Measurements from ENCODE around the gene RIMS3. TPM values are rescaled to one million over a fixed set of nuclear protein-coding genes. Genes with fewer than 3 reads are reported as not detected.

The RIMS3 gene
- total RNA-seq, 1 donor from 2014 or later, result 4.3 TPM

- H3K27me3 Mint-ChIP-seq (ENCODE audit: low read depth, unreplicated experiment), result peaks cover 29% of the 10 kb centered on the region
- H3K4me2 ChIP-seq (ENCODE audit: low read length), result peak overlapping the region; percentile 78
- no peak overlapping the region for H3K4me3 ChIP-seq (ENCODE audit: insufficient read depth, low read depth, low read length)
- peaks cover 9% of the 10 kb centered on the region for H3K4me1 Mint-ChIP-seq (ENCODE audit: low read depth, unreplicated experiment)
- H3K9me3 ChIP-seq (ENCODE audit: insufficient read depth, low read depth, low read length), result no peaks in the 10 kb centered on the region
- H4K20me1 ChIP-seq (ENCODE audit: insufficient read depth, low read length), result no peaks in the 10 kb centered on the region
- H3K27ac ChIP-seq (ENCODE audit: low read depth, low read length), result no peak overlapping the region
- no peak for TF ChIP-seq EZH2 (IDR thresholded peaks at IDR 0.05; ENCODE audit: insufficient read depth, low read length)
- TF ChIP-seq, protein P1, sequence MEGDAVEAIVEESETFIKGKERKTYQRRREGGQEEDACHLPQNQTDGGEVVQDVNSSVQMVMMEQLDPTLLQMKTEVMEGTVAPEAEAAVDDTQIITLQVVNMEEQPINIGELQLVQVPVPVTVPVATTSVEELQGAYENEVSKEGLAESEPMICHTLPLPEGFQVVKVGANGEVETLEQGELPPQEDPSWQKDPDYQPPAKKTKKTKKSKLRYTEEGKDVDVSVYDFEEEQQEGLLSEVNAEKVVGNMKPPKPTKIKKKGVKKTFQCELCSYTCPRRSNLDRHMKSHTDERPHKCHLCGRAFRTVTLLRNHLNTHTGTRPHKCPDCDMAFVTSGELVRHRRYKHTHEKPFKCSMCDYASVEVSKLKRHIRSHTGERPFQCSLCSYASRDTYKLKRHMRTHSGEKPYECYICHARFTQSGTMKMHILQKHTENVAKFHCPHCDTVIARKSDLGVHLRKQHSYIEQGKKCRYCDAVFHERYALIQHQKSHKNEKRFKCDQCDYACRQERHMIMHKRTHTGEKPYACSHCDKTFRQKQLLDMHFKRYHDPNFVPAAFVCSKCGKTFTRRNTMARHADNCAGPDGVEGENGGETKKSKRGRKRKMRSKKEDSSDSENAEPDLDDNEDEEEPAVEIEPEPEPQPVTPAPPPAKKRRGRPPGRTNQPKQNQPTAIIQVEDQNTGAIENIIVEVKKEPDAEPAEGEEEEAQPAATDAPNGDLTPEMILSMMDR (IDR thresholded peaks at IDR 0.05; ENCODE audit: insufficient read depth, low read depth, low read length), result no peak
- no peaks in the 10 kb centered on the region for H3K79me2 ChIP-seq (ENCODE audit: insufficient read depth, low read length)
- no peaks in the 10 kb centered on the region for H3K9me3 Mint-ChIP-seq (ENCODE audit: unreplicated experiment)
- H3K4me3 Mint-ChIP-seq (ENCODE audit: unreplicated experiment), result peak overlapping the region; percentile 81
- H3K9ac ChIP-seq (ENCODE audit: low read length), result no peak overlapping the region
- FAIRE-seq, result no peak
- H3K36me3 ChIP-seq (ENCODE audit: insufficient read depth, low read length), result no peaks in the 10 kb centered on the region
- H3K36me3 Mint-ChIP-seq (ENCODE audit: low read depth, unreplicated experiment), result no peaks in the 10 kb centered on the region
- H3K27ac Mint-ChIP-seq (ENCODE audit: unreplicated experiment), result no peak overlapping the region
- H3K4me1 ChIP-seq (ENCODE audit: insufficient read depth, low read length), result no peaks in the 10 kb centered on the region
- no peak overlapping the region for H2AFZ ChIP-seq (ENCODE audit: low read depth, low read length)
- peaks cover 12% of the 10 kb centered on the region for H3K27me3 ChIP-seq (ENCODE audit: insufficient read depth, low read length)
- DNase-seq (ENCODE audit: low read depth), result no peak
Measured at GRCh38 chr1:40664791-40665190, 691 bp downstream of the RIMS3 start.

DNA sequence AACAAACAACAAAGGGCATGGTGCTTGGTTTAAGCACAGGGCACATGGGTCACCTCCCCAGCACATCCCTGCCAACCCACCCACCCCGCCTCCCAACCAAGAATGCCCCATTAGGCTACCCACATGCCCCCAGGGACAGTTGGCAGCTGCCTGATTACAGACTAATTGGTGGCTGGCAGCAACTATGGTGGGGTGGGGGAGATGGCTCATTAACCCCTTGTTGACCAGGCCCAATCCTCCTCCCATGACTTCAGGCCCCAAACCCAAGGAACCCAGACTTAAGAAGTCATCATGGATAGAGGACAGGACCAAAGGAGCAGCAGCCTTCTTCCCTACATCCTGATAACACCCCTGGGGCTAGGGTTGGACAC is 1.3 kb downstream of the RIMS3 start:
- Mint-ChIP-seq H3K4me1 (ENCODE audit: low read depth, unreplicated experiment) (peaks cover 9% of the 10 kb centered on the region), H3K9me3 (ENCODE audit: unreplicated experiment) (no peaks in the 10 kb centered on the region), H3K27ac (ENCODE audit: unreplicated experiment) (peak overlapping the region; percentile 41), H3K4me3 (ENCODE audit: unreplicated experiment) (peak overlapping the region; percentile 81), H3K27me3 (ENCODE audit: low read depth, unreplicated experiment) (peaks cover 24% of the 10 kb centered on the region), H3K36me3 (ENCODE audit: low read depth, unreplicated experiment) (no peaks in the 10 kb centered on the region)
- FAIRE-seq (no peak), DNase-seq (ENCODE audit: low read depth) (no peak)
- no peak overlapping the region for H3K9ac ChIP-seq (ENCODE audit: low read length)
- H3K36me3 ChIP-seq (ENCODE audit: insufficient read depth, low read length), result no peaks in the 10 kb centered on the region
- peaks cover 17% of the 10 kb centered on the region for H3K27me3 ChIP-seq (ENCODE audit: insufficient read depth, low read length)
- no peak overlapping the region for H3K4me3 ChIP-seq (ENCODE audit: insufficient read depth, low read depth, low read length)
- H3K4me1 ChIP-seq (ENCODE audit: insufficient read depth, low read length), result no peaks in the 10 kb centered on the region
- TF ChIP-seq, protein P1 (IDR thresholded peaks at IDR 0.05; ENCODE audit: insufficient read depth, low read depth, low read length), result no peak
- no peak for TF ChIP-seq EZH2 (IDR thresholded peaks at IDR 0.05; ENCODE audit: insufficient read depth, low read length)
- H3K79me2 ChIP-seq (ENCODE audit: insufficient read depth, low read length), result no peaks in the 10 kb centered on the region
- no peak overlapping the region for H3K27ac ChIP-seq (ENCODE audit: low read depth, low read length)
- H3K4me2 ChIP-seq (ENCODE audit: low read length), result no peak overlapping the region
- no peaks in the 10 kb centered on the region for H4K20me1 ChIP-seq (ENCODE audit: insufficient read depth, low read length)
- no peaks in the 10 kb centered on the region for H3K9me3 ChIP-seq (ENCODE audit: insufficient read depth, low read depth, low read length)
- no peak overlapping the region for H2AFZ ChIP-seq (ENCODE audit: low read depth, low read length)

- no peak overlapping the region for H3K4me3 ChIP-seq (ENCODE audit: insufficient read depth, low read depth, low read length)
- no peak overlapping the region for H2AFZ ChIP-seq (ENCODE audit: low read depth, low read length)
- H3K36me3 ChIP-seq (ENCODE audit: insufficient read depth, low read length), result no peaks in the 10 kb centered on the region
- FAIRE-seq (no peak), DNase-seq (ENCODE audit: low read depth) (no peak)
- H3K4me2 ChIP-seq (ENCODE audit: low read length), result no peak overlapping the region
- TF ChIP-seq, protein P1 (IDR thresholded peaks at IDR 0.05; ENCODE audit: insufficient read depth, low read depth, low read length), result no peak
- TF ChIP-seq EZH2 (IDR thresholded peaks at IDR 0.05; ENCODE audit: insufficient read depth, low read length), result no peak
- H3K9ac ChIP-seq (ENCODE audit: low read length), result no peak overlapping the region
- no peaks in the 10 kb centered on the region for H3K79me2 ChIP-seq (ENCODE audit: insufficient read depth, low read length)
- Mint-ChIP-seq H3K9me3 (ENCODE audit: unreplicated experiment) (no peaks in the 10 kb centered on the region), H3K4me3 (ENCODE audit: unreplicated experiment) (no peak overlapping the region), H3K27me3 (ENCODE audit: low read depth, unreplicated experiment) (peaks cover 24% of the 10 kb centered on the region), H3K4me1 (ENCODE audit: low read depth, unreplicated experiment) (peaks cover 9% of the 10 kb centered on the region), H3K27ac (ENCODE audit: unreplicated experiment) (peak overlapping the region; percentile 41), H3K36me3 (ENCODE audit: low read depth, unreplicated experiment) (no peaks in the 10 kb centered on the region)
- H3K4me1 ChIP-seq (ENCODE audit: insufficient read depth, low read length), result no peaks in the 10 kb centered on the region
- H3K27me3 ChIP-seq (ENCODE audit: insufficient read depth, low read length), result peaks cover 23% of the 10 kb centered on the region
- no peaks in the 10 kb centered on the region for H3K9me3 ChIP-seq (ENCODE audit: insufficient read depth, low read depth, low read length)
- no peaks in the 10 kb centered on the region for H4K20me1 ChIP-seq (ENCODE audit: insufficient read depth, low read length)
- no peak overlapping the region for H3K27ac ChIP-seq (ENCODE audit: low read depth, low read length)
Measured at GRCh38 chr1:40663324-40664166, 1.9 kb downstream of the RIMS3 start.
